AG04449 (cell line): ENCODE results near the gene LBP.
"Not testable (repeated sequence)": the region's sequence is repeated elsewhere in the genome, so short reads cannot be mapped to it uniquely, and the experiment has no call there.

Experiments used
- CTCF ChIA-PET: fragments of 350-600 bp; formaldehyde crosslinking; extraction: SDS; loops from one replicate; lab custom pipeline; 2021; ENCODE audit warnings: antibody characterized with exemption; lab: Yijun Ruan, JAX
- POLR2A ChIA-PET: fragments of 400-600, 350-600 bp; formaldehyde crosslinking; extraction: SDS; loops from one replicate; lab custom pipeline; 2020; ENCODE audit warnings: antibody characterized with exemption, inconsistent platforms; lab: Yijun Ruan, JAX
- DNase-seq: peaks from one replicate; pipeline ENCODE4 v3.0.0-alpha.2; 2010; ENCODE audit warnings: low read depth, low spot score
- H3K4me3 ChIP-seq: 2 replicates; pipeline ENCODE4 v1.5.1; 2011; ENCODE audit warnings: low read depth, mild to moderate bottlenecking, control low read depth, low read length
- TF ChIP-seq, protein P1 (sequence below): IDR thresholded peaks from one replicate; pipeline ENCODE4 v1.5.1; 2011; ENCODE audit warnings: mild to moderate bottlenecking, moderate library complexity, low read length, control low read depth, inconsistent platforms; ENCODE audit not compliant: insufficient read depth; ENCODE audit errors: missing control alignments

LBP gene

DNA sequence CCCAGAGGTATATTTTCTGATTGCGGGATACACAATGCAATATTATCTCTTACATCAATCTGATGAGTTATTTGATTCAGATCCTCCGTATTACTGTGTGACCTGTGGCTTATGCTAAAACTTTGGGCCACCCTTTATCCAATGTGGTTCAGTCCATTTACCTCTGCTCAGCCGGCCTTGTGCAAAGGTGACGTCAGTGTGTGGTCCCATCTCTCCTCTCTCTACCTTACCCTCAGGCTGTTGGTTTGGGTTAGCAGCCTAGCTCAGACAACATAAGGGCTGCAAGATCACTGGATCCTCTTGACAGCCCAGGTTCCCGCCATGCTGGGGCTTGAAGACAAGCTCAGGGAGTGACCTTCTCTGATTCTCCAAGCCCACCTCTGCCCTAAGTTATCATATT, 55.8 kb downstream of the LBP start:
- no peak for DNase-seq
- H3K4me3 ChIP-seq, result no peak overlapping the region
- POLR2A ChIA-PET, result no interaction called here
- CTCF ChIA-PET, result no interaction called here
- TF ChIP-seq, protein P1, sequence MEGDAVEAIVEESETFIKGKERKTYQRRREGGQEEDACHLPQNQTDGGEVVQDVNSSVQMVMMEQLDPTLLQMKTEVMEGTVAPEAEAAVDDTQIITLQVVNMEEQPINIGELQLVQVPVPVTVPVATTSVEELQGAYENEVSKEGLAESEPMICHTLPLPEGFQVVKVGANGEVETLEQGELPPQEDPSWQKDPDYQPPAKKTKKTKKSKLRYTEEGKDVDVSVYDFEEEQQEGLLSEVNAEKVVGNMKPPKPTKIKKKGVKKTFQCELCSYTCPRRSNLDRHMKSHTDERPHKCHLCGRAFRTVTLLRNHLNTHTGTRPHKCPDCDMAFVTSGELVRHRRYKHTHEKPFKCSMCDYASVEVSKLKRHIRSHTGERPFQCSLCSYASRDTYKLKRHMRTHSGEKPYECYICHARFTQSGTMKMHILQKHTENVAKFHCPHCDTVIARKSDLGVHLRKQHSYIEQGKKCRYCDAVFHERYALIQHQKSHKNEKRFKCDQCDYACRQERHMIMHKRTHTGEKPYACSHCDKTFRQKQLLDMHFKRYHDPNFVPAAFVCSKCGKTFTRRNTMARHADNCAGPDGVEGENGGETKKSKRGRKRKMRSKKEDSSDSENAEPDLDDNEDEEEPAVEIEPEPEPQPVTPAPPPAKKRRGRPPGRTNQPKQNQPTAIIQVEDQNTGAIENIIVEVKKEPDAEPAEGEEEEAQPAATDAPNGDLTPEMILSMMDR, result no peak

- no peak for DNase-seq
- ChIA-PET POLR2A (no interaction called here), CTCF (no interaction called here)
- H3K4me3 ChIP-seq, result no peak overlapping the region
- TF ChIP-seq, protein P1, result no peak
Observed at GRCh38 chr20:38402816-38403215, 56.5 kb downstream of the LBP start.

- no peak overlapping the region for H3K4me3 ChIP-seq
- POLR2A ChIA-PET, result no interaction called here
- TF ChIP-seq, protein P1, result no peak
- no peak for DNase-seq
- CTCF ChIA-PET, result interaction anchor here (0.9 kb wide), 1 partner anchor 179 kb away, joined by 3 read pairs; no protein-coding TSS in a partner anchor
Observed at GRCh38 chr20:38404016-38404415, 57.7 kb downstream of the LBP start.

GRCh38 chr20:38405132-38405531, 58.9 kb downstream of the LBP start:
- ChIA-PET POLR2A (no interaction called here), CTCF (interaction anchor here (1.0 to 5.6 kb wide), 6 partner anchors 10 to 371 kb away, joined by 3 to 105 read pairs (median 4); no protein-coding TSS in a partner anchor)
- DNase-seq, result no peak
- no peak overlapping the region for H3K4me3 ChIP-seq
- TF ChIP-seq, protein P1, result no peak

GRCh38 chr20:38406476-38406875, 60.2 kb downstream of the LBP start:
- TF ChIP-seq, protein P1, result no peak
- CTCF ChIA-PET, result interaction anchor here (0.9 to 5.6 kb wide), 7 partner anchors 12 to 842 kb away, joined by 3 to 105 read pairs (median 5); no protein-coding TSS in a partner anchor
- no peak overlapping the region for H3K4me3 ChIP-seq
- POLR2A ChIA-PET, result no interaction called here
- no peak for DNase-seq

DNA sequence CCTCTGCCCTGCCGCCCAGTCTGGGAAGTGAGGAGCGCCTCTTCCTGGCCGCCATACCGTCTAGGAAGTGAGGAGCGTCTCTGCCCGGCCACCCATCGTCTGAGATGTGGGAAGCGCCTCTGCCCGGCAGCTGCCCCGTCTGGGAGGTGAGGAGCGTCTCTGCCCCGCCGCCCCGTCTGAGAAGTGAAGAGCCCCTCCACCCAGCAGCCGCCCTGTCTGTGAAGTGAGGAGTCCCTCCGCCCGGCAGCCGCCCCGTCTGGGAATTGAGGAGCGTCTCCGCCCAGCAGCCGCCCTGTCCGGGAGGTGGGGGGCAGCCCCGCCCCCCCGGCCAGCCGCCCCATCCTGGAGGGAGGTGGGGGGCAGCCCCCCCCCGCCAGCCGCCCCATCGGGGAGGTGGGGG, 61.0 kb downstream of the LBP start:
- POLR2A ChIA-PET, result no interaction called here
- H3K4me3 ChIP-seq, result no peak overlapping the region
- CTCF ChIA-PET, result interaction anchor here (2.3 to 5.6 kb wide), 4 partner anchors 10 to 181 kb away, joined by 10 to 105 read pairs (median 28); no protein-coding TSS in a partner anchor
- TF ChIP-seq, protein P1, result no peak
- DNase-seq, result no peak

DNA sequence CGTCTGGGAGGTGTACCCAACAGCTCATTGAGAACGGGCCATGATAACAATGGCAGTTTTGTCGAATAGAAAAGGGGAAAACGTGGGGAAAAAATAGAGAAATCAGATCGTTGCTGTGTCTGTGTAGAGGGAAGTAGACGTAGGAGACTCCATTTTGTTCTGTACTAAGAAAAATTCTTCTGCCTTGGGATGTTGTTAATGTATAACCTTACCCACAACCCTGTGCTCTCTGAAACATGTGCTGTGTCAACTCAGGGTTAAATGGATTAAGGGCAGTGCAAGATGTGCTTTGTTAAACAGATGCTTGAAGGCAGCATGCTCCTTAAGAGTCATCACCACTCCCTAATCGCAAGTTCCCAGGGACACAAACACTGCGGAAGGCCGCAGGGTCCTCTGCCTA, 61.5 kb downstream of the LBP start:
- H3K4me3 ChIP-seq, DNase-seq, POLR2A ChIA-PET: not testable (repeated sequence)
- CTCF ChIA-PET, result interaction anchor here (0.6 to 5.6 kb wide), 31 partner anchors 8 to 1213 kb away, joined by 3 to 105 read pairs (median 5); no protein-coding TSS in a partner anchor
